Adrenal gland (tissue), 5 donors: Measurements from ENCODE around the gene APOO.

Source experiments
- POLR2A ChIP-seq, 2 donors: fragments of 450-650 bp; IDR thresholded peaks; one replicate each; pipeline ENCODE4 v1.6.1; 2017; ENCODE audit warnings: antibody characterized with exemption in 2 of 2, mild to moderate bottlenecking in 2 of 2, moderate library complexity in 1 of 2
- TF ChIP-seq, protein P1 (sequence below), 6 experiments: fragments of 450-650 bp in 4 of 6; fragments of 200-600 bp in 2 of 6; sonication (generic) in 1 of 6; IDR thresholded peaks; 1 replicate in 5 of 6; 2 replicates in 1 of 6; pipeline versions ENCODE4 v1.5.1 to v1.8.0; 2016 to 2021; ENCODE audit warnings: antibody characterized with exemption in 6 of 6, mild to moderate bottlenecking in 2 of 6, moderate library complexity in 1 of 6
- donor health status: DM: no; HTN: no; CAD: no.

- TF ChIP-seq, protein P1, sequence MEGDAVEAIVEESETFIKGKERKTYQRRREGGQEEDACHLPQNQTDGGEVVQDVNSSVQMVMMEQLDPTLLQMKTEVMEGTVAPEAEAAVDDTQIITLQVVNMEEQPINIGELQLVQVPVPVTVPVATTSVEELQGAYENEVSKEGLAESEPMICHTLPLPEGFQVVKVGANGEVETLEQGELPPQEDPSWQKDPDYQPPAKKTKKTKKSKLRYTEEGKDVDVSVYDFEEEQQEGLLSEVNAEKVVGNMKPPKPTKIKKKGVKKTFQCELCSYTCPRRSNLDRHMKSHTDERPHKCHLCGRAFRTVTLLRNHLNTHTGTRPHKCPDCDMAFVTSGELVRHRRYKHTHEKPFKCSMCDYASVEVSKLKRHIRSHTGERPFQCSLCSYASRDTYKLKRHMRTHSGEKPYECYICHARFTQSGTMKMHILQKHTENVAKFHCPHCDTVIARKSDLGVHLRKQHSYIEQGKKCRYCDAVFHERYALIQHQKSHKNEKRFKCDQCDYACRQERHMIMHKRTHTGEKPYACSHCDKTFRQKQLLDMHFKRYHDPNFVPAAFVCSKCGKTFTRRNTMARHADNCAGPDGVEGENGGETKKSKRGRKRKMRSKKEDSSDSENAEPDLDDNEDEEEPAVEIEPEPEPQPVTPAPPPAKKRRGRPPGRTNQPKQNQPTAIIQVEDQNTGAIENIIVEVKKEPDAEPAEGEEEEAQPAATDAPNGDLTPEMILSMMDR (IDR thresholded peaks at IDR 0.05), result no peak
- TF ChIP-seq POLR2A (IDR thresholded peaks at IDR 0.05), result no peak
Measured at GRCh38 chrX:23849241-23849640, 58.5 kb downstream of the APOO start.
